ENCODE data around the gene PLXNB3.

GRCh38 chrX:153789654-153790053, 25.6 kb downstream of the PLXNB3 start:
- no peak for TF ChIP-seq TAF1 (IDR thresholded peaks at IDR 0.05; ENCODE audit: borderline replicate concordance, insufficient read depth, low read length)
- no peak for TF ChIP-seq SIN3A (IDR thresholded peaks at IDR 0.05; ENCODE audit: borderline replicate concordance, insufficient read depth, low read length)

All from PFSK-1 (cell line).